Esophagus (tissue), 2 donors: ENCODE results near the gene GNG2. TPM values are rescaled to one million over a fixed set of nuclear protein-coding genes. Genes with fewer than 3 reads are reported as not detected.

ENCODE experiments used
- H3K27ac ChIP-seq, 2 donors: one replicate each; pipeline ENCODE4 v1.5.1; 2013; ENCODE audit warnings: low read depth in 2 of 2, mild to moderate bottlenecking in 2 of 2, inconsistent platforms in 1 of 2, low read length in 1 of 2, moderate library complexity in 1 of 2
- H3K27me3 ChIP-seq, 2 donors: one replicate each; pipeline ENCODE4 v1.6.1; 2013; ENCODE audit warnings: low read length in 2 of 2, control low read depth in 1 of 2, mild to moderate bottlenecking in 1 of 2; ENCODE audit not compliant: insufficient read depth in 2 of 2, control insufficient read depth in 1 of 2
- H3K36me3 ChIP-seq, 2 donors: one replicate each; pipeline ENCODE4 v1.6.1; 2013; ENCODE audit warnings: low read length in 1 of 2; ENCODE audit not compliant: control insufficient read depth in 2 of 2, insufficient read depth in 2 of 2
- H3K4me1 ChIP-seq, 2 donors: one replicate each; pipeline ENCODE4 v1.6.1; 2013; ENCODE audit warnings: low read length in 1 of 2; ENCODE audit not compliant: control insufficient read depth in 2 of 2, insufficient read depth in 2 of 2
- H3K4me3 ChIP-seq, 2 donors: one replicate each; pipeline ENCODE4 v1.5.1; 2013; ENCODE audit warnings: low read length in 2 of 2, mild to moderate bottlenecking in 2 of 2, low read depth in 1 of 2, moderate library complexity in 1 of 2
- H3K9me3 ChIP-seq, 2 donors: one replicate each; pipeline ENCODE4 v1.6.1; 2013; ENCODE audit warnings: mild to moderate bottlenecking in 2 of 2, low read depth in 1 of 2, low read length in 1 of 2, moderate library complexity in 1 of 2; ENCODE audit not compliant: control insufficient read depth in 2 of 2, insufficient read depth in 1 of 2
- WGBS, 2 donors: extraction: QIAGEN DNeasy Blood & Tissue Kit; methylation state at CpG; one replicate each; pipeline ENCODE4 v1.1.7; 2013; 5-methylcytosine and 5-hydroxymethylcytosine counted together
- polyA plus RNA-seq, 2 donors: library from polyadenylated mRNA; stranded (reverse); fragments of 200-250 nt; gene quantifications; one replicate each; pipeline ENCODE4 v1.2.3, GENCODE V29; 2013
- donor health status: healthy with polysubstance abuse.
- donor health status: Bipolar disorder and iron deficiency.

Gene GNG2
- polyA plus RNA-seq, 2 donors = 1.6 to 2.0 TPM

DNA sequence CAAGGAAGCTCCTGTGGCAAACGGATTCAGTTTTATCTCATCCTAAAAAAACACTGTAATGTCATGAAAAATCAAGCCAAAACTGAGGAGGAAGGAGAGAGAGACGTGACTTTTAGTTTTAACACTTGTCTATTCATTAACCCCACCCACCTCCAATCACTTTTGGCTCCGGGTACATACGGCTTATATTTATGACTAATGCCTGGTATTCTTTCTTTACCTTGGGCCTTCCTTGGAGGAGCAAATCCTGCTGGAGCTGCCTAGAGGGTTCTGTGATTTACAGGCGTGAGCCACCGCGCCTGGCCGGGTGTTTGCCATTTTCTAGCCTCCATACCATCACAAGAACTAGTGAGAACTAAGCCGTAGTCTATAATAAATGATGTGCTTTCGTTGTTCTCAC, 68.2 kb downstream of the GNG2 start:
- no peaks in the 10 kb centered on the region for H3K4me1 ChIP-seq
- H3K36me3 ChIP-seq = peaks cover 0 to 2% of the 10 kb centered on the region in 2 donors
- H3K27me3 ChIP-seq = no peaks in the 10 kb centered on the region
- H3K27ac ChIP-seq = no peak overlapping the region
- H3K9me3 ChIP-seq = peaks cover 0 to 2% of the 10 kb centered on the region in 2 donors
- H3K4me3 ChIP-seq = no peak overlapping the region
- WGBS, 2 donors = 56 to 65% methylated on average over 10 of the region's 10 CpGs

DNA sequence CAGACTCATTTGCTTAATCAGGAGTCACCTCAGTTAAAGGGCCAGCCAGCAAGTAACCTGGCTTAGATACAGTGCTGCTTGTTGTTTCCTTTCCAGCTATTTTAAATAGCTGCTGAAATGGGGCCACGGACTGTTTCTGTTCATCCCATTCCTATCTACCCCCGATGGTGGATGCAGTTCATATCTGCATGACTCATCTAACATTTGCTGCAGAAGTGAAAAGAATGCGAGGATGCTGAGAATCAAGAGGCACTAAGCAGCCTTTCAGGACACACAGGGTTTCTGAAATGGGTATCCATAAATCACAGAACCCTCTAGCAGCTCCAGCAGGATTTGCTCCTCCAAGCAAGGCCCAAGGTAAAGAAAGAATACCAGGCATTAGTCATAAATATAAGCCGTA, 68.8 kb downstream of the GNG2 start:
- no peaks in the 10 kb centered on the region for H3K4me1 ChIP-seq
- no peak overlapping the region for H3K27ac ChIP-seq
- H3K36me3 ChIP-seq = peaks cover 0 to 2% of the 10 kb centered on the region in 2 donors
- no peak overlapping the region for H3K4me3 ChIP-seq
- peaks cover 0 to 2% of the 10 kb centered on the region in 2 donors for H3K9me3 ChIP-seq
- 36 to 44% methylated on average over 4 of the region's 4 CpGs for WGBS, 2 donors
- H3K27me3 ChIP-seq = no peaks in the 10 kb centered on the region

DNA sequence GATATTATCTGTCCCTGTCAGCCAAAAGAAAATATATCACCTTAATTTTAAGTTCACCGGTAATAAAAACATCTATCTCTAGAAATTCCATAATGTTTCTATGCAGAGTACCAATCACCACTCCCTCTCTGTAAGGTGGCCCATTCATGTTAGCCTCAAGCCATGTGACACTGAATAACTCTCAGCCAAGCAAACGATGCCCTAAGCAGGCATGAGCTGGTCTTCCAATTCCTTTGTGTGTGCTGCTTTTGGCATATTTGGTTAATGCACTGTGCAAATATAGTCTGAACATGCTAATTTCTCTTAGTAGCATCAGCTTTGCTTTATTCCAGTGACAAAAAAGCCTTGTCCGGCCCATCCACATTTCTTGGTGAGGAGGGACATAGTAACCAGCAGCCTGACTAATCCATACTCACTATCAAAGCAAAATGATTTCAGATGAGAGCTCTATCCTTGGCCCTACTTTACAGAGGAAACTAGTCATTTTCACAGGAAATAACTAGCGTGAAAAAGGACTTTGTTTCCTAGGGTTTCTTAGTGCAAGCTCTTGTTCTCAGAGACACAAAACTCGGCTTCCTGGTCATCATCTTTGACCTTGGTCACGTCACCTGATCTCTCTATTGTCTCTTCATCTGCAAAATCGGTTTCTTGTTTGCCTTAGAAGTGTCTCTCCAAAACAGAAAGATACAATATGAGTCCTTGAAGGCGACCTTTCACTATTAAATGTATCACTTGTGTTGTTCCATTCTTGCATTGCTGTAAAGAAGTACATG, 69.7 kb downstream of the GNG2 start:
- Histone ChIP-seq H3K27me3 (no peaks in the 10 kb centered on the region), H3K4me1 (no peaks in the 10 kb centered on the region)
- 56 to 62% methylated on average over 8 of the region's 8 CpGs for WGBS, 2 donors

DNA sequence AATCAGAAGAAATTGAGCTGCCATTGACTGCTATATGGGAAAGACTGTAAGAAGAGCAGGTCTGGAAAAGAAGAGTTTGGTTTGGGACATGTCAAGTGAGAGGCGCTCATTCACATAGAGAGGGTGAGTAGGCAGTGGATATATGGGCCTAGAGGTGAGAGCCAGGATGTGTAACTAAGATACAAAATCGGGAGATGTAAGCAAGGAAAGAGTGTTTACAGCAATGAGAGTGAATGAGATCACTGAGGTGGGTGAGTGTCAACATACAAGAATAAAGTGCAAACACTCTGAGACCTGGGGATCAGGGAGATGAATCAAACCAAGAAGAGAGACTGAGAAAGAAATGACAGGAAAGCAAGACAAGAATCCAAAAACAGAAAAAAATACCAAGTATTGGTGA, 70.9 kb downstream of the GNG2 start:
- Histone ChIP-seq H3K4me1 (no peaks in the 10 kb centered on the region), H3K27ac (no peak overlapping the region), H3K9me3 (peaks cover 0 to 2% of the 10 kb centered on the region in 2 donors), H3K4me3 (no peak overlapping the region), H3K27me3 (no peaks in the 10 kb centered on the region), H3K36me3 (peaks cover 0 to 2% of the 10 kb centered on the region in 2 donors)
- 68 to 80% methylated on average over 2 of the region's 2 CpGs for WGBS, 2 donors

More for the DNA sequence above, 69.7 kb downstream of the GNG2 start:
- no peak overlapping the region for H3K4me3 ChIP-seq
- peaks cover 0 to 2% of the 10 kb centered on the region in 2 donors for H3K9me3 ChIP-seq
- no peak overlapping the region for H3K27ac ChIP-seq
- peaks cover 0 to 2% of the 10 kb centered on the region in 2 donors for H3K36me3 ChIP-seq

DNA sequence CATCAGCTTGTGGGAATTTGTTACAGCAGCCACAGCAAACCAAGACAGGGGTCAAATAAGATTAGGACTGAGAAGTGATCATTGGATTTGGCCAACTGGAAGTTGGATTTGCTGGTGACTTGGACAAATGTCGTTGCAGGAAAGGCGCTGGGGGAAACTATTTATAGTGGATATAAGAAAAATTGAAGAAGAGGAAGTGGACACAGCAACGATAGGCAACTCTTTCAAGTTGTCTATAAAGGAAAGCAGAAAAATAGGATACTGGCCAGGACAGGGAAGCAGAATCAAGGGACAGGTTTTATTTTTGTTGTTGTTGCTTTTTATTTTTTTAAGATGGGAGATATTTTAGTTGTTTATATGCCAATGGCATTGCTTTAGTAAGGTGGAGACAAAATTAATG, 72.8 kb downstream of the GNG2 start:
- Histone ChIP-seq H3K27ac (no peak overlapping the region), H3K36me3 (no peaks in the 10 kb centered on the region), H3K4me3 (no peak overlapping the region), H3K4me1 (no peaks in the 10 kb centered on the region), H3K27me3 (no peaks in the 10 kb centered on the region), H3K9me3 (no peaks in the 10 kb centered on the region)
- WGBS, 2 donors = 46 to 69% methylated on average over 3 of the region's 3 CpGs

DNA sequence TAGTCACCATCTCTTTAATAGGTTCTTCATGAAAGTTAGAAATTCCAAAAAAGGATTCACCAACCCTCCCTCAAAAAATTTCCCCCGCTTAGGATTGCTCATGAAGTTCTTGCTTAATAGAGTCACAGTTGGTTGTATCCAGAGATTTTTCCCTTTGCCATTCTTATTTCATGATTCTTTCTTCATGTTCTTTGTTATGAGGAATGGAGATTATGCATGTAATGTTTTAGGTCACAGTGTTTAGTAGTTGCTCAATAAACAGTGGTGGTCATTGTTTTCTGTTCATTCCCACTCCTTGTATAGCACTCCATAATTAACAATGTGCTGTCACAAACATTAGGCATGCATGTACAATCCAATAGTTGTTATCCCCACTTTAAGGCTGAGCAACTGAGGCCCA, 77.7 kb downstream of the GNG2 start:
- Histone ChIP-seq H3K27ac (no peak overlapping the region), H3K4me3 (no peak overlapping the region), H3K36me3 (no peaks in the 10 kb centered on the region), H3K27me3 (no peaks in the 10 kb centered on the region), H3K4me1 (no peaks in the 10 kb centered on the region), H3K9me3 (no peaks in the 10 kb centered on the region)
- 91 to 94% methylated on average over 1 of the region's 1 CpG for WGBS, 2 donors

DNA sequence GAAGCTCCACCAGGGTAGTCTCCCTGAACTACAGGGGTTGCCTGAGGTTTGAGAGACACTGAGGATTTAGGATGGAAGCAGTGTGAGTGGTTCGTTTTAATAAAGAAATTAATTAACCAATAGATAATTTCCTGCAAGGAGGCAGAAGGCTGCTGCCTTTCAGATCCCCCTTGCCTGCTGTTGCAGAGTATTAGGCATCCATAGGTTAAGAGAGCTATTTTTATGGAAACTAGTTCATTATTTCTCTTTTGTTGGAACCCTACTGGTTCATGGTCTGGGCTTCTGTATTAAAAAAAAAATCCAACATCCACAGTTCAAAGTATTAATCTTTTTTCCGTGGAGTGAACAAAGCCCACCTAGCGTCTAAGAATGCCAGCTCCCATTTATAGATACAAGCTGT, 78.4 kb downstream of the GNG2 start:
- no peaks in the 10 kb centered on the region for H3K36me3 ChIP-seq
- no peaks in the 10 kb centered on the region for H3K4me1 ChIP-seq
- no peak overlapping the region for H3K4me3 ChIP-seq
- H3K27me3 ChIP-seq = no peaks in the 10 kb centered on the region
- 80 to 84% methylated on average over 3 of the region's 3 CpGs for WGBS, 2 donors
- H3K9me3 ChIP-seq = no peaks in the 10 kb centered on the region
- H3K27ac ChIP-seq = no peak overlapping the region

DNA sequence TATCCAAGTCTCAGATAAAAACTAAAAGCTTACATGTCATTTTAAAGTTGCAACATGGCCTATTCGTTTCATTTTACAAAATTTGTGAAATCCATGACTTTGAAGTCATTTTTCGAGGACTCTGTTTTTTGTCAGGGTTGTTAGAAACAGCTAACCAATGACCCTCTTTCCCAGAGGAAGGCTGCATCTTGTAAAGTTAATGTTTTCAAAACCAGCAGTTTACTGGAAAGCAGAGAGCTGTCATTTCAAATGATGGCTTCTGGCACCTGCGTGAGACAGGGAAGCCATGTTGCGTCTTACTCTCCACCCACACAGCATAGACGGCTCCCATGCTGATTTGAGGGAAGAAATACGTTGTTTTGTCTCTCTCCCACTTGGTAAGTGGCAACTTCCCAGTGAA, 78.8 kb downstream of the GNG2 start:
- H3K27me3 ChIP-seq = no peaks in the 10 kb centered on the region
- H3K9me3 ChIP-seq = no peaks in the 10 kb centered on the region
- H3K4me1 ChIP-seq = no peaks in the 10 kb centered on the region
- H3K36me3 ChIP-seq = no peaks in the 10 kb centered on the region
- no peak overlapping the region for H3K4me3 ChIP-seq
- WGBS, 2 donors = 81 to 85% methylated on average over 6 of the region's 6 CpGs
- no peak overlapping the region for H3K27ac ChIP-seq

DNA sequence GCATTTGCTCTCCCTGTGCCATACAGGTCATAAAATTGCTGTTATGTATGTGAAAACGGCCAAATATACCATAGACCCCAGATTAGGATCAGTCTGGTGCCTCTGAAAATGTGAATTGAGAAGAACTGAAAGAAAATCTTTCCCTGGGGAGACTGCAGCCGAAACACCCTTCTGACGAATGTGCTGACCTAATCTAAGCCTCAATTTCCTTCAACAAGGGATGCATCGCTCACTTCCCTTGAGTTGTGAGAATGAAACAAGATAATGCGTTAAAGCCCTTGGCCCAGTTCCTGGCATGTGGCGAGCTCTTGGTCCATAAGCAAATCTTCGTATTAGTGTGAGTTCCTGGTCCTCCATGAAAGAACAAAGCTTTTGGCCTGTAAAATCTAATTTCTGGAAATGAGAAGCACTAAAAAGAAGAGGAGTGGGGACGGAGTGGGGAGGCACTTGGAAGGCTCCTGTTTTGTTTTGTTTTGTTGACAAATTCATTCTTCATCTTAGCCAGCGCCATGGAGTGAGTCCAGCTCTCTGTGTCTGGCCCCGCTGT, 79.4 kb downstream of the GNG2 start:
- no peak overlapping the region for H3K27ac ChIP-seq
- H3K4me1 ChIP-seq = no peaks in the 10 kb centered on the region
- H3K4me3 ChIP-seq = no peak overlapping the region
- WGBS, 2 donors = 76% methylated on average over 10 of the region's 10 CpGs
- H3K36me3 ChIP-seq = no peaks in the 10 kb centered on the region
- no peaks in the 10 kb centered on the region for H3K9me3 ChIP-seq
- no peaks in the 10 kb centered on the region for H3K27me3 ChIP-seq

DNA sequence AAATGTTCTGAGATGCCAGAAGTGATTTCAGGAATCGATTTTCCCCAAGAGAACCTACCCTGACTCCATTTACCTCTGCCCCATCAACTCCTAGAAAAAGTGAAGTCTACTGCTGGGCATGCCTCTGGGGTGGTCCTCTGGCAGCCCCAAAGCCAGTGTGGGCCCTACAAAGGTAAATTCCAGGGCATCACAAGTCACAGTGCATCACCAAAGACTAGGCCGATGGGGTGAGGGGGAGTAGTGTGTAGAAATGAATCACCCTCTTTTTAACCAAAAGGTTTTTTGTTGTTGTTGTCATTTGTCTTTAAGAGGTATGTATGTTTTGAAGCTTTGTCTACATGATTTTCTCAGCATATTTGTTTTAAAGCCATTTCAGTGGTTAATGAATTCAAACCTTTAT, 82.6 kb downstream of the GNG2 start:
- Histone ChIP-seq H3K27ac (no peak overlapping the region), H3K36me3 (no peaks in the 10 kb centered on the region), H3K27me3 (no peaks in the 10 kb centered on the region)

More for the DNA sequence above, 82.6 kb downstream of the GNG2 start:
- Histone ChIP-seq H3K4me3 (no peak overlapping the region), H3K4me1 (no peaks in the 10 kb centered on the region), H3K9me3 (peaks cover 0 to 2% of the 10 kb centered on the region in 2 donors)
- WGBS, 2 donors = 84 to 88% methylated on average over 2 of the region's 2 CpGs
